GM19463 (cell line): ENCODE results near the gene TRAF3IP1.
"Not testable (repeated sequence)": the region's sequence is repeated elsewhere in the genome, so short reads cannot be mapped to it uniquely, and the experiment has no call there.

Experiments used
- ATAC-seq: cut with Tn5 transposase; IDR thresholded peaks from one replicate; pipeline ENCODE4 v1.9.1; 2021; ENCODE audit warnings: mild to moderate bottlenecking, moderate library complexity; ENCODE audit not compliant: unreplicated experiment

TRAF3IP1 gene, protein sequence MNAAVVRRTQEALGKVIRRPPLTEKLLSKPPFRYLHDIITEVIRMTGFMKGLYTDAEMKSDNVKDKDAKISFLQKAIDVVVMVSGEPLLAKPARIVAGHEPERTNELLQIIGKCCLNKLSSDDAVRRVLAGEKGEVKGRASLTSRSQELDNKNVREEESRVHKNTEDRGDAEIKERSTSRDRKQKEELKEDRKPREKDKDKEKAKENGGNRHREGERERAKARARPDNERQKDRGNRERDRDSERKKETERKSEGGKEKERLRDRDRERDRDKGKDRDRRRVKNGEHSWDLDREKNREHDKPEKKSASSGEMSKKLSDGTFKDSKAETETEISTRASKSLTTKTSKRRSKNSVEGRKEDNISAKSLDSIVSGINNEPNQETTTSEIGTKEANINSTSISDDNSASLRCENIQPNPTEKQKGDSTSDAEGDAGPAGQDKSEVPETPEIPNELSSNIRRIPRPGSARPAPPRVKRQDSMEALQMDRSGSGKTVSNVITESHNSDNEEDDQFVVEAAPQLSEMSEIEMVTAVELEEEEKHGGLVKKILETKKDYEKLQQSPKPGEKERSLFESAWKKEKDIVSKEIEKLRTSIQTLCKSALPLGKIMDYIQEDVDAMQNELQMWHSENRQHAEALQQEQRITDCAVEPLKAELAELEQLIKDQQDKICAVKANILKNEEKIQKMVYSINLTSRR

GRCh38 chr2:238320246-238320647, at the start of gene TRAF3IP1:
Gene TRAF3IP1, plus strand, starts transcription at chr2:238320518. Its CDS starts 145 bp downstream, at chr2:238320663.
- peak; percentile 98 for ATAC-seq

- ATAC-seq = no peak
Observed at GRCh38 chr2:238270606-238271005, 49.7 kb upstream of the TRAF3IP1 start.

DNA sequence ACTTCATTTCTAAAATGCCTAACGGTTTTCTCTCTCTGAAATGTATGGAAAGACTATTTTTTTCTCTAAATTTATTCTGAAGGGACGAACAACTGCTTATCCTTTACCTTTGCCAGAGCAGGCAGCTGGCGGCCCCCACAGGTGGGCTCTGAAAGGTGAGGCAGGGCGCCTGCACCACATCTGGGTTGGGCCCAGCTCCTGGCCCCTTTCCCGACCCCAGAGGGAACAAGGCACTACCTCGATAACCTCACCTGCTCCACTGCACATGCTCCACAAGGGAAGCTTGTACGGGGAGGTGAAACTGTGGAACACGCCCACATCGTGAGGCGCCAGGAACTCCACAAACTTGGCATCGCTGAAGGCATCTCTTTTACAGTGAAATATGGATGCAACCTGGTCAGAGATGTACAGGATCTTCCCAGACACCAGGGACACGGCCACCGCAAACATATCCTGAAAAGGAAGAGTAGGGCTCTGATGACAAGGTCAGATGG, 49.2 kb upstream of the TRAF3IP1 start:
- no peak for ATAC-seq

- not testable (repeated sequence) for ATAC-seq
Observed at GRCh38 chr2:238271686-238272085, 48.6 kb upstream of the TRAF3IP1 start.

DNA sequence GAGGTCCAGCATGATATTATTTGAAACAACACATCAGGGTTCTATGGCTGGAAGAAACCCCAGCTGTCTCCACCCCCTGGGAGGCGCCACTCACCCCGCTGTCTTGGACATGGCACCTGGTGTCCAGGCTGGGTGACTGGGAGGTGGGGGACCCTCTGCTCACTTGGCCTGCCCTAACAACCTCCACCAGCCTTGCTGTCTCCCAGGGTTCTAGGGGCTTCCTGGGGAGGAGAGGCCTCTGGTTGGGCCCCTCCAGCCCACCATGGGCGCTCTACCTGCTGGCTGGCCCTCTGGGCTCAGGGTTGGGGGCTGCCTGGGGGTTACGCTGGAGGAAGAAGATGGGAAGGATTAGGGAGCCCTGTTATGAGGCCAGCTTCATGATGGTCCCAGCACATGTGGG, 48.2 kb upstream of the TRAF3IP1 start:
- ATAC-seq = no peak

DNA sequence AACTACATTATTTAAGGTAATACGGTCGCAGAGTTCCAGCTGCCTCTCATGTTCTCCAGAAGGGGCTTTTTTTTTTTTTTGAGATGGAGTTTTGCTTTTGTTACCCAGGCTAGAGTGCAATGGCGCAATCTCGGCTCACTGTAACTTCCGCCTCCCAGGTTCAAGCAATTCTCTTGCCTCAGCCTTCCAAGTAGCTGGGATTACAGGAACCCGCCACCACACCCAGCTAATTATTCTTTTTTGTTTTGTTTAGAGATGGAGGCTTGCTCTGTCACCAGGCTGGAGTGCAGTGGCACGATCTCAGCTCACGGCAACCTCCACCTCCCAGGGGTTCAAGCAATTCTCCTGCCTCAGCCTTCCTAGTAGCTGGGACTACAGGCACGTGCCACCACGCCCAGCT, 46.9 kb upstream of the TRAF3IP1 start:
- not testable (repeated sequence) for ATAC-seq

- ATAC-seq = no peak
Observed at GRCh38 chr2:238274152-238274865, 46.0 kb upstream of the TRAF3IP1 start.

DNA sequence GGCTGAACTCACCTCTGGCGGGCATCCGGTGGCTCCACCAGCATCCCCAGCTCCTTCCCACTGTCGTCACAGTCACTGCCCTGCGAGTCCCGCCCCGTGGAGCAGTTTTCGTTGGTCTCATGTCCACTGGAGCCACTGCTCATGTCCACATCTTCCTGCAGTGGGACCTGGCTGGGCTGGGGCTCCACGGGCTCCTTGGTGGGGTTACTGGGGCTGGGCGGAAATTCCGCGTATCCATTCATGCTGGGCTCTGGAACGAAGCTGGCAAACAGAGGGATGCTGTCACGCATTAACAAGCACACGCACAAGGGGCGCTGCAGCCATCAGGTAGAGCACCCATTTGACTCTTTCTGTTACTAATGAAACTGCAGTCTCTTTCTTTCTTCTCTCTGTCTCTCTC, 42.6 kb upstream of the TRAF3IP1 start:
- ATAC-seq = no peak

DNA sequence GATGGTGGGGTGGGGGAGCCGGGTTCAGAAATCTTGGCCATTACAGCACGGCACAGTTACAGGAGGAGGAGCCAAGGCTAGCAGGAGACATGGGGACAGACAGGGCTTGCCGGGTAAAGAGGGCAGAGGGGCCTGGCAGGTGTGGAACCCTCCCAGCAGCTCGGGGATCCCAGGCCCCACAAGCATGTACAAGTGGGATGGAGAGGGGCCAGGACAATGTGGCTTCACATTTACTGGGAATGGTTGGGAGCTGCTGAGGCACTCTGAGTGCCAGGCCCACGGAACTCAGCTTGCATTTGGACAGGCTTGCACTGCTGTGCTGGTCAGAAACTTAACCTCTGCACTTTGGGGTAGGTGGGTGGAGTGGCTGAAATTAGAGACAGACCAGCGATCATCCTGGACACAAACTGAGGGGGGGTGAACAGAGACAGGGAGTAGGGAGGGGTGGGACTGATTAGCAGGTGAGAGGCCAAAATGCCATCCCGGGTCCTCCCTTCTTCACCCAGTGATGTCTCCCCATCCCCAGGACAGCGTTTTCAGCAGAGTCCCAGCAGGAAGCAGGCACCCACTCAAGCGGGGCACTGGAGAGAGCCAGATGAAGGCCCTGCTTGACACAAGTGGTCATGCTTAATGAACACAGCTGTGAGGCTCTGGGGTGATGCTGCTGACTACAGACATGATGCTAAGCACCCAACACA, 41.5 kb upstream of the TRAF3IP1 start:
- ATAC-seq = no peak

DNA sequence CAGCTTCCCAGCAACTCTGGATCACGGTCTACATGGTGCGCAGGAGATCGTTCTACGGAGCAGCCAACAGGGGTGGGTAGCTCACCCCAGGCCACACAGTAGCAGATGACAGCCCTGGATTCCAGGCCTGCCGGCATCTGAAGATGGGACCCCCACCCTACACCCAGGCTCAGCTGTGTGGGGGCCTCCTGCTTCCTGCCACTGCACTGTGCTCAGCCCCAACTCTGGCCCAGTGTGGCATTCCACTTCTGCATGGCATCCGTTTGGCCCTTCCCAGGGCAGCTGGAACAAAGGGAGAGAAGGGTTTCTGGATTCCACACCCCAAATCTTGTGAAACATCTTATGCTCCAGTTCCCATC, 41.0 kb upstream of the TRAF3IP1 start:
- no peak for ATAC-seq

GRCh38 chr2:238280083-238280825, 40.1 kb upstream of the TRAF3IP1 start:
- no peak for ATAC-seq

- no peak for ATAC-seq
Observed at GRCh38 chr2:238281826-238282480, 38.4 kb upstream of the TRAF3IP1 start.

DNA sequence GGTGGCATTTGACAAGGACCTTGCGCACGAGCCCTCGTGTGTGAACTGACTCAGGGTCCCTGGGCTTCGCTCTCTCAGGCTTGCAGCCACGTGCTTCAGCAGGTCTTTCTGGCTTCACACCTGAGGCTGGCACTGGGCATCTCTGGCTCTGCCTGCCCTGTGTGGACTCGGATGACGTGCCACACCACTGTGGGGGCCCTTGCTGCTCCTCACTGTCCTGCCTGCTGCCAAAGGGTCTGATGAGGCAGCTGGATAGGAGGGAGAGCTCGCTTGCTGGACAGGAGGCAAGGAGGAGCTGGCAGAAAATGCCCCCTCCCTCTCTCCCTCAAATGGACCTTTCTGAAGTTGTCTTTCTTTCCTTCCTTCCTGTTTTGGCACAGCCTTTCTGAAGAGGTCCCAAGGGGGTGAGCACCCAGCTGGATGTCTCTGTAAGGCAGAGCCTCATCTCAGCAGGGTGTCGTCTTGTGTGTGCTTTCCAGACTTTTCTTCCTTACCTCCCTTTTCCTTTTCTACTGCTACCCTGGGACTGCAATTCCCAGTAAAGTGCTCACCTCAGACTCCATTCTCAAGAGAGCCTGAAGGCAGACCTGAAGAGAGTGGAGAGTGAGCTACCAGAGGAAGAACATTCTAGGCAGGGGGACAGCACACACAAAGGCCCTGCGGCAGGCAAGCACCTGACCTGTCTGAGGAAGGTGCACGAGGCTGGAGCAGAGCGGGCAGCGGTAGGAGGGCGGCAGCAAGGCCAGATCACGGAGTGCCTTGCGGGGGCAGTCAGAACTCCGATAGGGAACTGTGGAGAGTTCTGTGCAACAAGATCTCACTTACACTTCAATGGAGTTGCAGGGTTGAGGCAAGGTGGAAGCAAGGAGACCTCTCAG, 37.2 kb upstream of the TRAF3IP1 start:
- ATAC-seq = no peak

GRCh38 chr2:238284802-238285515, 35.4 kb upstream of the TRAF3IP1 start:
- ATAC-seq = no peak

DNA sequence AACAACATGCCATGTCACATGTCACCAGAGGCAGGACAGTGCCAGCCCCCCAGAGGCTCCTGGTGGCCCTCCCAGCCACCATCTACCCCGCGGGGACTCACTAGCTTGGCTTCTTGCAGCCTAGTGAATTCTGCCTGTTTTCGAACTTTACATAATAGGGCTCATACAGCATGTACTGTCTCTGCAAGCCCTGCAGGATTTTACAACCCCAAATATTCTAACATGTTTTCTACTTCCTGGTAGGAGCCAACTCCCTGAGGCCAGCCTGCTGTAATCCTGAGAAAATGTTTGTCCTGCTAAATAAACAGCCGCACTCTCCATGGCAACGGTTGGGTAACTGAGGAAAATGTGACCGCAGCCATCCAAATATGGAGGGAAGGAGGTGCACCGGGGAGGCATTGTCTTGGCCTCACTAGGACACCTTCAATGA, 34.6 kb upstream of the TRAF3IP1 start:
- no peak for ATAC-seq

DNA sequence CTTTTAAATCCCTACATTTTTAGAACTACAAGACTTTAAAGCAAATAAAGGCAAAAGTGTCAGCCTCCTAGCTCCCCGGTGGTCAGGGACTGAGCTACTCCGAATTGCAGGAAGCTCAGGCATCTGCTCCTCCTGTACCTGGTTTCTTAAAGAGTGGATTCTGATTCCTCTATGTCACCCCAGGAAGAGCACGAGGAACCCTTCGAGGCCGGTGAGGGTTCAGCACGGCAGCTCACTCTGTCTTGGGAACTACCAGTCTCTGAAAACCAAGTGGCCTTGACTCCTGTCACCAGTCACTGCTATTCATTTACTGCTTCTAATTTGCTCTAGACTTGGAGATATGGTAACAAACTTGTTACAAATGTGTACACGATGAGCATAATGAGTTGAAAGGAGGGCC, 34.2 kb upstream of the TRAF3IP1 start:
- no peak for ATAC-seq

DNA sequence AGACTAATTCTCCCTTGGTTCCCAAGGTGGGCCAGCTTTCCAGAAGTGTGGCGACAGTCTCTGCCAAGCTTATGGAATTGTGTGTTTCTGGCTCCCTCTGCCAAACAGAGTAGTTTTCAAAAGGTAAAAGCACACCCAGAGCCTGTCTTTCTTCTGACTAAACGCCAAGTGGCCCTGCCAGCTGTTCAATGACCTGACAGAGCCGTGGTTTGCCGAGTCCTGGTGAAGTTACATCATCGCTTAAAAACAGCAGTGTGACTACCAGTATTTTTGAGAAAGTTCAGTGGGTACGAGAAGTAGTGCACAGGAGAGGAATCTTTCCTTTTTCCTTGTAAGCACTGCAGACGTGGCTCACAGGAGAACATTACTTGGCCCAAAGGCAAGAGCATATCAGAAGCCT, 33.8 kb upstream of the TRAF3IP1 start:
- ATAC-seq = no peak
